Neural crest cell (in vitro differentiated cells): ENCODE measurements around the gene SESTD1. TPM values are rescaled to one million over a fixed set of nuclear protein-coding genes. Genes with fewer than 3 reads are reported as not detected.

Experiments
- DNase-seq: peaks from one replicate; pipeline ENCODE4 v3.0.0; 2021; ENCODE audit warnings: low read depth, mixed read lengths, low spot score
- H3K27ac Mint-ChIP-seq: one replicate; pipeline ENCODE4 v1.8.0; 2021; ENCODE audit warnings: mild to moderate bottlenecking, mixed read lengths; ENCODE audit not compliant: unreplicated experiment
- H3K27me3 Mint-ChIP-seq: 2 replicates; pipeline ENCODE4 v1.8.0; 2021; ENCODE audit warnings: low read depth, mild to moderate bottlenecking, mixed read lengths
- H3K36me3 Mint-ChIP-seq: 2 replicates; pipeline ENCODE4 v1.8.0; 2021; ENCODE audit warnings: low read depth, mild to moderate bottlenecking, mixed read lengths
- H3K4me1 Mint-ChIP-seq: 2 replicates; pipeline ENCODE4 v1.8.0; 2021; ENCODE audit warnings: mixed read lengths
- H3K4me3 Mint-ChIP-seq: one replicate; pipeline ENCODE4 v1.8.0; 2021; ENCODE audit warnings: mild to moderate bottlenecking, mixed read lengths
- H3K9me3 Mint-ChIP-seq: 2 replicates; pipeline ENCODE4 v1.8.0; 2021; ENCODE audit warnings: mixed read lengths
- total RNA-seq: library from RNA; stranded (reverse); gene quantifications from 2 replicates; pipeline ENCODE4 v1.2.1, GENCODE V29; 2021
- TF ChIP-seq, protein P1 (sequence below): fragments of 200-600 bp; sonication (generic); conservative IDR thresholded peaks from 2 replicates; pipeline ENCODE4 v1.5.0; 2021; ENCODE audit warnings: antibody characterized with exemption, mild to moderate bottlenecking

SESTD1 gene
- total RNA-seq, 1 donor from 2014 or later = 99.7 TPM

DNA sequence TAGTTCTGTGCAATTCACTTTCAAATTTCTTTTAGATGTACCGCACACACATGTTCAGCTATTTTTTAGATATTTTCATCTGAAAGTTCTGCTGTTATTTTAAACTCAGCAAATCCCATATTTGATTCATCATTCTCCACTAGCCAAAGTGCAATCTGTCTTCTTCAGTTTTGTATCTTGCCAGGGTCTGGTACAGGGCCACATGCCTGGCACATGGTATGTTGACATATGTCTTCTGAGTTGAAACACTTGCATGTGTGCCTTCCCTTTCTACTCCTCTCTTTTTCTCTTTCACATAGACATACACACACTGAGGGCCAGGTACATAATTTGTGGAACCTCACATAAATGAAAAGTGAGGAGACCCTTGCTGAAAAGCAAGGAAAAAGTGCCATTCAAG is 25.7 kb upstream of the SESTD1 start:
- no peak for DNase-seq
- Mint-ChIP-seq H3K36me3 (no peaks in the 10 kb centered on the region), H3K4me3 (no peak overlapping the region), H3K9me3 (no peaks in the 10 kb centered on the region), H3K27me3 (no peaks in the 10 kb centered on the region), H3K27ac (no peak overlapping the region), H3K4me1 (no peaks in the 10 kb centered on the region)
- TF ChIP-seq, protein P1, sequence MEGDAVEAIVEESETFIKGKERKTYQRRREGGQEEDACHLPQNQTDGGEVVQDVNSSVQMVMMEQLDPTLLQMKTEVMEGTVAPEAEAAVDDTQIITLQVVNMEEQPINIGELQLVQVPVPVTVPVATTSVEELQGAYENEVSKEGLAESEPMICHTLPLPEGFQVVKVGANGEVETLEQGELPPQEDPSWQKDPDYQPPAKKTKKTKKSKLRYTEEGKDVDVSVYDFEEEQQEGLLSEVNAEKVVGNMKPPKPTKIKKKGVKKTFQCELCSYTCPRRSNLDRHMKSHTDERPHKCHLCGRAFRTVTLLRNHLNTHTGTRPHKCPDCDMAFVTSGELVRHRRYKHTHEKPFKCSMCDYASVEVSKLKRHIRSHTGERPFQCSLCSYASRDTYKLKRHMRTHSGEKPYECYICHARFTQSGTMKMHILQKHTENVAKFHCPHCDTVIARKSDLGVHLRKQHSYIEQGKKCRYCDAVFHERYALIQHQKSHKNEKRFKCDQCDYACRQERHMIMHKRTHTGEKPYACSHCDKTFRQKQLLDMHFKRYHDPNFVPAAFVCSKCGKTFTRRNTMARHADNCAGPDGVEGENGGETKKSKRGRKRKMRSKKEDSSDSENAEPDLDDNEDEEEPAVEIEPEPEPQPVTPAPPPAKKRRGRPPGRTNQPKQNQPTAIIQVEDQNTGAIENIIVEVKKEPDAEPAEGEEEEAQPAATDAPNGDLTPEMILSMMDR = no peak

DNA sequence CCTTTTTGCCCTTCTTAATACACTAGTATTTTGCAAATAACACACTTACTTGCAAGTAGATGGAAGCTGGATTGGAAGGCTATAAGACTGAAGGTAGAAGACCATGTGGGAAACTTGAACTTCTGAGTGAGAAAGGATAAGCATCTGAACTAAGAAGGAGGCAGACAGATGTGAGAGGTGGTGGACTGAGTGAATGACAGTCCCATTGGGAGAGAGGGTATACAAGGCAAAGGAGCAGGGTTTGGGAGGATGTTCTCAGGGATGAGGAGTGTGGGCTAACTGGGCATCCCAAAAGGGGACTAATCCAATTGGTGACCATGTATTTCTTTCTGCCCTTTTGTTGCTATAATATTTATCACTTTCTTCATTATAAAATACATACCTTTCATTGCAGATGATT is 20.4 kb upstream of the SESTD1 start:
- Mint-ChIP-seq H3K4me3 (no peak overlapping the region), H3K9me3 (no peaks in the 10 kb centered on the region), H3K27me3 (no peaks in the 10 kb centered on the region), H3K36me3 (no peaks in the 10 kb centered on the region), H3K4me1 (no peaks in the 10 kb centered on the region), H3K27ac (no peak overlapping the region)
- TF ChIP-seq, protein P1 = no peak
- no peak for DNase-seq

DNA sequence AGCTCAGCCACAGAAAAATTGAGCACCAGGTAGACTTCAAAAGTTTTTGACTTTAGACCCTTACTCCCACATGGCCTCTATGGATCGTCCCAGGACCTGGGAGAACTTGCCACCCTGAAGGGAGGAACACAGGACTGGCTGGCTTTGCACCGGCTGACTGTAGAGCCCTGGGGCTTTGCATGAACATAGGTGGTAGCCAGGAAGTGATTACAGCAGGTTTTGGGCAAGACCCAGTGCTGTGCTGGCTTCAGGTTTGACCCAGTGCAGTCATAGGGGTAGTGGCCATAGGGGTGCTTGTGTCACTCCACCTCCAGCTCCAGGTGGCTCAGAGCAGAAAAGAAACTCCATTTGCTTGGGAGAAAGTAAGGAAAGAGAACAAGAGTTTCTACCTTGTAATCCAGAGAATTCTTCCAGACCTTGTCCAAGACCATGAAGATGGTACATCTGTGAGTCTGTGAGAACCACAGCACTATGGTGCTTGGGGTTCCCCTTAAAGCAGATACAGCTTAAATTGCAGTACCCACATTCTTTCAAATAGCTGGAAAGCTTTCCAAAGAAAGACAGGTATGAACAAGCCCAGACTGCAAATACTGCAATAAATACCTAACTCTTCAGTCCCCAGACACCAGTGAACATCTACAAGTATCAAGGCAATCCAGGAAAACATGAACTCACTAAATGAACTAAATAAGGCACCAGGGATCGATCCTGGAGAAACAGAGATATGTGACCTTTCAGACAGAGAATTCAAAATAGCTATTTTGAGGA is 13.0 kb upstream of the SESTD1 start:
- TF ChIP-seq, protein P1 = no peak
- Mint-ChIP-seq H3K4me1 (peaks cover 40% of the 10 kb centered on the region), H3K9me3 (no peaks in the 10 kb centered on the region), H3K27ac (no peak overlapping the region), H3K27me3 (no peaks in the 10 kb centered on the region), H3K36me3 (no peaks in the 10 kb centered on the region), H3K4me3 (no peak overlapping the region)
- DNase-seq = no peak

DNA sequence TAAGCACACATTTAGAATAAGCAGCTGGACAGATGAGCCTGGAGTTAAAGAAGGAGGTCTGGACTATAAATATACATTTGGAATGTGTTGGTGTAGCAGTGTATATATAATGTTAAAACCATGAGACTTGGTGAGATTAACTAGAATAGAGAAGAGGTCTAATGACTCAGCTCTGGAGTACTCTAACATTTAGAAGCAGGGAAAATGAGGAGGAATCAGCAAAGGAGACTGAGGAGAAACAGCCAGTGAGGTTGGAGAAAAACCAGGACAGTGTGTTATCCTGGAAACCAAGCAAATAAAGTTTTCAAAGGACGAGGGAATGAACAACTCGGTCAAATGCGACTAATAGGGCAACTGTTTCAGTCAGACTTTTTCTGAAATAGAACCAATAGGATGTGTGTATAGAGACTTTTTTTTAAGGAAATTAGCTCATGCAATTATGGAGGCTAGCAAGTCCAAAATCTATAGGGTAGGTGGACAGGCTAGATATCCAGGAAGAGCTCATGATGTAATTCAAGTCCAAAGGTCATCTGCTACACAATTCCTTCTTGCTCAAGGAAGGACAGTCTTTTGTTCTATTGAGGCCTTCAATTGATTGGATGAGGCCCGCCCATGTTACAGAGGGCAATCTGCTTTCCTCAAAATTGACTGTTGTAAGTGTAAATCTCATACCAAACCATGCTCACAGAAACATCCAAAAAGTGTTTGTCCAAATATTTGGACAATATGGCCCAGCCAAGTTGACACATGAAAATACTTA is 10.8 kb upstream of the SESTD1 start:
- no peak overlapping the region for H3K27ac Mint-ChIP-seq
- H3K4me3 Mint-ChIP-seq = no peak overlapping the region
- H3K36me3 Mint-ChIP-seq = no peaks in the 10 kb centered on the region
- H3K27me3 Mint-ChIP-seq = no peaks in the 10 kb centered on the region
- peaks cover 44% of the 10 kb centered on the region for H3K4me1 Mint-ChIP-seq
- DNase-seq = no peak
- TF ChIP-seq, protein P1 = no peak
- H3K9me3 Mint-ChIP-seq = no peaks in the 10 kb centered on the region

DNA sequence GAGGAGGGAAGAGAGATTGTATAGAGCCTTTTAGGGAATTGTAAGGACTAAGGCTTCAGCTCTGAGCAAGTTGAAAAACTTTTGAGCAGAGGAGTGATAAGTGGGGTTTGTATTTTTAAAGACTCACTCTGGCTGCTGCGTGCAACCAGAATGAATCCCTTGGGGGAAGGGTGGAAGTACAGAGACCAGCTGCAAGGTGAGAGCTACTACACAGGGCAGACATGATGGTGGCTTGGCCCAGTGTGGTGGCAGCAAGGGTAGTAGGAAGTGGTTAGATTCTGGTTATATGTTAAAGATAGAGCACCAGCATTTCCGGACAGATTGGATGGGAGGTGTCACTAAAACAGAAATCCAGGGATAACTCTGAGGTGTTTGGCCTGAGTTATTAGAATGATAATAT is 10.1 kb upstream of the SESTD1 start:
- TF ChIP-seq, protein P1 = no peak
- DNase-seq = no peak
- no peaks in the 10 kb centered on the region for H3K9me3 Mint-ChIP-seq
- no peaks in the 10 kb centered on the region for H3K36me3 Mint-ChIP-seq
- peaks cover 44% of the 10 kb centered on the region for H3K4me1 Mint-ChIP-seq
- no peak overlapping the region for H3K4me3 Mint-ChIP-seq
- H3K27me3 Mint-ChIP-seq = no peaks in the 10 kb centered on the region
- no peak overlapping the region for H3K27ac Mint-ChIP-seq
